OCI-LY3 (cell line): ENCODE measurements around the gene NHS.

Experiments
- CTCF ChIP-seq: fragments of 200-600, 300-600 bp; sonication (generic); IDR thresholded peaks from 2 replicates; pipeline ENCODE4 v1.5.1; 2014; ENCODE audit warnings: antibody characterized with exemption, low read length, low read depth
- EZH2phosphoT487 ChIP-seq: fragments of 200-600 bp; shearing (Covaris generic); IDR thresholded peaks from 2 replicates; pipeline ENCODE4 v1.6.1; 2018; ENCODE audit warnings: antibody characterized with exemption, mixed run types, low read depth

- TF ChIP-seq CTCF (no peak), EZH2phosphoT487 (no peak)
These were observed 210.0 kb downstream of the NHS start for GRCh38 chrX:17585006-17585405.
